Ishikawa (cell line): ENCODE results near the gene LITAF.

ENCODE experiments used
- CEBPB ChIP-seq: IDR thresholded peaks from 2 replicates; pipeline ENCODE4 v1.6.1; 2012
- EP300 ChIP-seq: IDR thresholded peaks from 2 replicates; pipeline ENCODE4 v1.6.1; 2012; ENCODE audit warnings: borderline replicate concordance
- FOXM1 ChIP-seq: IDR thresholded peaks from 2 replicates; pipeline ENCODE4 v1.6.1; 2012; ENCODE audit warnings: low read depth, borderline replicate concordance
- MAX ChIP-seq: IDR thresholded peaks from 2 replicates; pipeline ENCODE4 v1.6.1; 2012
- NFIC ChIP-seq: IDR thresholded peaks from 2 replicates; pipeline ENCODE4 v1.6.1; 2012
- RAD21 ChIP-seq: IDR thresholded peaks from 2 replicates; pipeline ENCODE4 v1.6.1; 2012; ENCODE audit warnings: low read depth
- TAF1 ChIP-seq: IDR thresholded peaks from 2 replicates; pipeline ENCODE4 v1.6.1; 2012; ENCODE audit warnings: low read depth, mild to moderate bottlenecking
- TCF12 ChIP-seq: IDR thresholded peaks from 2 replicates; pipeline ENCODE4 v1.6.1; 2012; ENCODE audit warnings: low read depth
- TEAD4 ChIP-seq: IDR thresholded peaks from 2 replicates; pipeline ENCODE4 v1.6.1; 2012
- YY1 ChIP-seq: IDR thresholded peaks from 2 replicates; pipeline ENCODE4 v1.6.1; 2012; ENCODE audit warnings: low read depth
- ZBTB7A ChIP-seq: IDR thresholded peaks from 2 replicates; pipeline ENCODE4 v1.6.1; 2012; ENCODE audit warnings: low read depth
- TF ChIP-seq, protein P1 (sequence below): IDR thresholded peaks from 2 replicates; pipeline ENCODE4 v1.6.1; 2012; ENCODE audit warnings: low read depth, mild to moderate bottlenecking
- TF ChIP-seq, protein P2 (sequence below): IDR thresholded peaks from 2 replicates; pipeline ENCODE4 v1.6.1; 2012

DNA sequence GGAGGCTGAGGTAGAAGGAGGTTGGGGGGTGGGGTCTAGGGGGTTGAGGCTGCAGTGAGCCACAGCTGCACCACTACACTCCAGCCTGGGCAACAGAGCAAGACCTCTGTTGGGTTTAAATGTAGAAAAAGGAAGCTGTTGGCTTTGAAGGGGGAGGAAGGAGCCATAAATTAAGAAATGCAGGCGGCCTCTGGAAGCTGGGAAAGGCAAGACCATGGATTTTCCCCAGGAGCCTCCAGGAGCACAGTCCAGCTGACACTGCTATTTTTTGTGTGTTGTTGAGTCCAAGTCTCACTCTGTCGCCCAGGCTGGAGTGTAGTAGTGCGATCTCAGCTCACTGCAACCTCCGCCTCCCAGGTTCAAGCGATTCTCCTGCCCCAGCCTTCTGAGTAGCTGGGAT is 15.9 kb downstream of the LITAF start:
- TF ChIP-seq EP300 (no peak), RAD21 (no peak), YY1 (no peak), TCF12 (no peak), NFIC (no peak), MAX (no peak), CEBPB (no peak), TAF1 (no peak), ZBTB7A (no peak), FOXM1 (no peak), TEAD4 (no peak)
- TF ChIP-seq, protein P1, sequence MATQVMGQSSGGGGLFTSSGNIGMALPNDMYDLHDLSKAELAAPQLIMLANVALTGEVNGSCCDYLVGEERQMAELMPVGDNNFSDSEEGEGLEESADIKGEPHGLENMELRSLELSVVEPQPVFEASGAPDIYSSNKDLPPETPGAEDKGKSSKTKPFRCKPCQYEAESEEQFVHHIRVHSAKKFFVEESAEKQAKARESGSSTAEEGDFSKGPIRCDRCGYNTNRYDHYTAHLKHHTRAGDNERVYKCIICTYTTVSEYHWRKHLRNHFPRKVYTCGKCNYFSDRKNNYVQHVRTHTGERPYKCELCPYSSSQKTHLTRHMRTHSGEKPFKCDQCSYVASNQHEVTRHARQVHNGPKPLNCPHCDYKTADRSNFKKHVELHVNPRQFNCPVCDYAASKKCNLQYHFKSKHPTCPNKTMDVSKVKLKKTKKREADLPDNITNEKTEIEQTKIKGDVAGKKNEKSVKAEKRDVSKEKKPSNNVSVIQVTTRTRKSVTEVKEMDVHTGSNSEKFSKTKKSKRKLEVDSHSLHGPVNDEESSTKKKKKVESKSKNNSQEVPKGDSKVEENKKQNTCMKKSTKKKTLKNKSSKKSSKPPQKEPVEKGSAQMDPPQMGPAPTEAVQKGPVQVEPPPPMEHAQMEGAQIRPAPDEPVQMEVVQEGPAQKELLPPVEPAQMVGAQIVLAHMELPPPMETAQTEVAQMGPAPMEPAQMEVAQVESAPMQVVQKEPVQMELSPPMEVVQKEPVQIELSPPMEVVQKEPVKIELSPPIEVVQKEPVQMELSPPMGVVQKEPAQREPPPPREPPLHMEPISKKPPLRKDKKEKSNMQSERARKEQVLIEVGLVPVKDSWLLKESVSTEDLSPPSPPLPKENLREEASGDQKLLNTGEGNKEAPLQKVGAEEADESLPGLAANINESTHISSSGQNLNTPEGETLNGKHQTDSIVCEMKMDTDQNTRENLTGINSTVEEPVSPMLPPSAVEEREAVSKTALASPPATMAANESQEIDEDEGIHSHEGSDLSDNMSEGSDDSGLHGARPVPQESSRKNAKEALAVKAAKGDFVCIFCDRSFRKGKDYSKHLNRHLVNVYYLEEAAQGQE, result no peak
- TF ChIP-seq, protein P2, sequence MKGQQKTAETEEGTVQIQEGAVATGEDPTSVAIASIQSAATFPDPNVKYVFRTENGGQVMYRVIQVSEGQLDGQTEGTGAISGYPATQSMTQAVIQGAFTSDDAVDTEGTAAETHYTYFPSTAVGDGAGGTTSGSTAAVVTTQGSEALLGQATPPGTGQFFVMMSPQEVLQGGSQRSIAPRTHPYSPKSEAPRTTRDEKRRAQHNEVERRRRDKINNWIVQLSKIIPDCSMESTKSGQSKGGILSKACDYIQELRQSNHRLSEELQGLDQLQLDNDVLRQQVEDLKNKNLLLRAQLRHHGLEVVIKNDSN, result no peak
